ENCODE data around the gene CDH23. TPM values are rescaled to one million over a fixed set of nuclear protein-coding genes. Genes with fewer than 3 reads are reported as not detected.

The CDH23 gene
- total RNA-seq, 1 experiment from 2014 or later: 7.8 TPM

GRCh38 chr10:71648254-71648932 lies 251.7 kb downstream of the CDH23 start:
- Histone ChIP-seq H3K9me2 (ENCODE audit: insufficient read depth) (no peaks in the 10 kb centered on the region), H4K20me1 (ENCODE audit: insufficient read depth) (no peaks in the 10 kb centered on the region), H3K9me3 (ENCODE audit: insufficient read depth, low read depth) (no peaks in the 10 kb centered on the region), H2AFZ (no peak overlapping the region), H3K79me2 (ENCODE audit: low read depth) (no peaks in the 10 kb centered on the region), H3K4me2 (peak overlapping the region; percentile 45), H3K27ac (no peak overlapping the region), H3K4me1 (replicated peaks; ENCODE audit: insufficient read depth) (peaks cover 19% of the 10 kb centered on the region), H3K27me3 (ENCODE audit: insufficient read depth, low read depth) (no peaks in the 10 kb centered on the region), H3F3A (ENCODE audit: insufficient read depth, low read depth) (0 out of 2 replicates have a peak, but pooled peaks cover 13% of the 10 kb centered on the region), H3K36me3 (ENCODE audit: low read depth) (no peaks in the 10 kb centered on the region), H3K4me3 (no peak overlapping the region)
- TF ChIP-seq CTCF (conservative IDR thresholded peaks at IDR 0.05) (no peak), EZH2 (IDR thresholded peaks at IDR 0.05; ENCODE audit: low read depth) (no peak)
- intact Hi-C loops (cut with micrococcal nuclease; ENCODE audit: unreplicated experiment): no loop called here
- CTCF ChIA-PET: no interaction called here
- POLR2A ChIA-PET (ENCODE audit: unreplicated experiment): interaction anchor here (0.6 kb wide), 1 partner anchor 721 kb away, joined by 4 read pairs; no protein-coding TSS in a partner anchor
- BruUV-seq (replicated peaks): no TSS peak
- DNase-seq: no peak

- ChIA-PET CTCF (no interaction called here), POLR2A (ENCODE audit: unreplicated experiment) (interaction anchor here (0.6 kb wide), 1 partner anchor 721 kb away, joined by 4 read pairs; no protein-coding TSS in a partner anchor)
- H3K27ac ChIP-seq: no peak overlapping the region
- no peak for TF ChIP-seq EZH2 (IDR thresholded peaks at IDR 0.05; ENCODE audit: low read depth)
- no peak for TF ChIP-seq CTCF (conservative IDR thresholded peaks at IDR 0.05)
- H3K79me2 ChIP-seq (ENCODE audit: low read depth): no peaks in the 10 kb centered on the region
- intact Hi-C loops (cut with micrococcal nuclease; ENCODE audit: unreplicated experiment): no loop called here
- H2AFZ ChIP-seq: no peak overlapping the region
- no peak overlapping the region for H3K4me3 ChIP-seq
- no peaks in the 10 kb centered on the region for H3K9me2 ChIP-seq (ENCODE audit: insufficient read depth)
- no peaks in the 10 kb centered on the region for H3K9me3 ChIP-seq (ENCODE audit: insufficient read depth, low read depth)
- no peaks in the 10 kb centered on the region for H3K36me3 ChIP-seq (ENCODE audit: low read depth)
- BruUV-seq (replicated peaks): no TSS peak
- DNase-seq: no peak
- H3K27me3 ChIP-seq (ENCODE audit: insufficient read depth, low read depth): no peaks in the 10 kb centered on the region
- H3F3A ChIP-seq (ENCODE audit: insufficient read depth, low read depth): 0 out of 2 replicates have a peak, but pooled peaks cover 13% of the 10 kb centered on the region
- H3K4me1 ChIP-seq (replicated peaks; ENCODE audit: insufficient read depth): peaks cover 19% of the 10 kb centered on the region
- peak overlapping the region; percentile 45 for H3K4me2 ChIP-seq
- H4K20me1 ChIP-seq (ENCODE audit: insufficient read depth): no peaks in the 10 kb centered on the region
Measured at GRCh38 chr10:71648933-71649320, 252.2 kb downstream of the CDH23 start.

- no peaks in the 10 kb centered on the region for H3K9me3 ChIP-seq (ENCODE audit: insufficient read depth, low read depth)
- no peaks in the 10 kb centered on the region for H3K79me2 ChIP-seq (ENCODE audit: low read depth)
- peaks cover 19% of the 10 kb centered on the region for H3K4me1 ChIP-seq (replicated peaks; ENCODE audit: insufficient read depth)
- intact Hi-C loops (cut with micrococcal nuclease; ENCODE audit: unreplicated experiment): no loop called here
- no TSS peak for BruUV-seq (replicated peaks)
- TF ChIP-seq CTCF (conservative IDR thresholded peaks at IDR 0.05): no peak
- TF ChIP-seq EZH2 (IDR thresholded peaks at IDR 0.05; ENCODE audit: low read depth): no peak
- no peaks in the 10 kb centered on the region for H3K27me3 ChIP-seq (ENCODE audit: insufficient read depth, low read depth)
- H2AFZ ChIP-seq: no peak overlapping the region
- peak overlapping the region; percentile 45; the same call in 1 of the 2 replicates for H3K4me2 ChIP-seq
- CTCF ChIA-PET: no interaction called here
- no peaks in the 10 kb centered on the region for H4K20me1 ChIP-seq (ENCODE audit: insufficient read depth)
- H3K36me3 ChIP-seq (ENCODE audit: low read depth): no peaks in the 10 kb centered on the region
- DNase-seq: peak in 1 of 2 experiments; percentile 79
- H3K27ac ChIP-seq: no peak overlapping the region
- no peaks in the 10 kb centered on the region for H3K9me2 ChIP-seq (ENCODE audit: insufficient read depth)
- POLR2A ChIA-PET (ENCODE audit: unreplicated experiment): interaction anchor here (0.7 kb wide), 1 partner anchor 7 kb away, joined by 3 read pairs; no protein-coding TSS in a partner anchor
- 0 out of 2 replicates have a peak, but pooled peaks cover 13% of the 10 kb centered on the region for H3F3A ChIP-seq (ENCODE audit: insufficient read depth, low read depth)
- H3K4me3 ChIP-seq: no peak overlapping the region
Measured at GRCh38 chr10:71649631-71650030, 252.9 kb downstream of the CDH23 start.
